H1 (cell line): Measurements from ENCODE around the gene LYZL4. TPM values are rescaled to one million over a fixed set of nuclear protein-coding genes. Genes with fewer than 3 reads are reported as not detected.

ENCODE experiments used
- CTCF ChIA-PET: fragments of 300-600 bp; sonication (Branson Sonifier 250); formaldehyde crosslinking; loops from one replicate; lab custom pipeline; 2021; ENCODE audit not compliant: partially characterized antibody; lab: Charles Lee
- POLR2A ChIA-PET: fragments of 300-600 bp; sonication (Branson Sonifier 250); formaldehyde crosslinking; loops from one replicate; lab custom pipeline; 2021; ENCODE audit warnings: inconsistent platforms; ENCODE audit not compliant: partially characterized antibody; lab: Charles Lee
- DNase-seq, 2 experiments: peaks; one replicate each; pipeline versions ENCODE4 v3.0.0 to v3.0.0-alpha.2; 2010 to 2022; ENCODE audit warnings: low spot score in 2 of 2, low read depth in 1 of 2, mixed read lengths in 1 of 2
- FAIRE-seq: peaks from 2 replicates; lab custom pipeline; 2011; peaks lifted over from hg19 to GRCh38; lab: Jason Lieb, UNC
- H2AFZ ChIP-seq: 2 replicates; pipeline ENCODE4 v1.8.1; 2012; ENCODE audit warnings: low read length, inconsistent platforms
- H2AK5ac ChIP-seq: 2 replicates; pipeline ENCODE4 v1.6.1; 2013; ENCODE audit warnings: low read depth, low read length
- H2BK120ac ChIP-seq: replicated peaks from 2 replicates; pipeline ENCODE3; 2013; ENCODE audit warnings: low read depth, low read length, inconsistent platforms
- H2BK12ac ChIP-seq: 2 replicates; pipeline ENCODE4 v1.6.1; 2013; ENCODE audit warnings: low read depth, low read length
- H2BK15ac ChIP-seq: 2 replicates; pipeline ENCODE4 v1.6.1; 2013; ENCODE audit warnings: low read length
- H2BK20ac ChIP-seq: 2 replicates; pipeline ENCODE4 v1.6.1; 2013; ENCODE audit warnings: low read length
- H2BK5ac ChIP-seq: 2 replicates; pipeline ENCODE4 v1.6.1; 2013; ENCODE audit warnings: low read depth, low read length
- H3K14ac ChIP-seq: 2 replicates; pipeline ENCODE4 v1.6.1; 2013; ENCODE audit warnings: inconsistent platforms; ENCODE audit not compliant: insufficient read length
- H3K18ac ChIP-seq: 2 replicates; pipeline ENCODE4 v1.6.1; 2013; ENCODE audit warnings: low read length; ENCODE audit errors: extremely low read depth
- H3K23ac ChIP-seq: 2 replicates; pipeline ENCODE4 v1.6.1; 2013; ENCODE audit warnings: inconsistent platforms; ENCODE audit not compliant: insufficient read length
- H3K23me2 ChIP-seq: 2 replicates; pipeline ENCODE4 v1.6.1; 2013; ENCODE audit warnings: low read depth, low read length
- H3K27ac ChIP-seq: 2 replicates; pipeline ENCODE4 v1.6.1; 2011; ENCODE audit warnings: low read depth, low read length, inconsistent platforms
- H3K27me3 ChIP-seq, 4 experiments: replicated peaks in 1 of 4; 1 replicate in 1 of 4; 2 replicates in 3 of 4; pipeline versions ENCODE4 v1.6.1 to v1.8.1; 2011 to 2013; ENCODE audit warnings: low read length in 3 of 4, mild to moderate bottlenecking in 3 of 4, inconsistent platforms in 2 of 4, mixed read lengths in 2 of 4, moderate library complexity in 1 of 4; ENCODE audit not compliant: control insufficient read depth in 3 of 4, insufficient read depth in 3 of 4; ENCODE audit errors: extremely low read depth in 1 of 4
- H3K36me3 ChIP-seq, 4 experiments: 2 replicates each; pipeline versions ENCODE4 v1.6.1 to v1.8.1; 2011 to 2013; ENCODE audit warnings: mild to moderate bottlenecking in 4 of 4, low read length in 3 of 4, moderate library complexity in 2 of 4, control low read depth in 1 of 4, inconsistent platforms in 1 of 4; ENCODE audit not compliant: insufficient read depth in 4 of 4, control insufficient read depth in 2 of 4
- H3K4ac ChIP-seq: replicated peaks from 2 replicates; pipeline ENCODE3; 2013; ENCODE audit warnings: low read length, low read depth, mixed read lengths, inconsistent platforms; ENCODE audit not compliant: insufficient read length
- H3K4me1 ChIP-seq, 4 experiments: replicated peaks in 1 of 4; 1 replicate in 1 of 4; 2 replicates in 3 of 4; pipeline versions ENCODE4 v1.6.1 to v1.8.1; 2011 to 2013; ENCODE audit warnings: low read length in 3 of 4, inconsistent platforms in 2 of 4, mixed read lengths in 1 of 4; ENCODE audit not compliant: insufficient read depth in 4 of 4, control insufficient read depth in 3 of 4
- H3K4me2 ChIP-seq, 2 experiments: 2 replicates each; pipeline versions ENCODE4 v1.6.1 to v1.8.1; 2011 to 2013; ENCODE audit warnings: low read depth in 2 of 2, low read length in 2 of 2, control low read depth in 1 of 2, inconsistent platforms in 1 of 2, mild to moderate bottlenecking in 1 of 2; ENCODE audit not compliant: insufficient read depth in 1 of 2
- H3K4me3 ChIP-seq, 4 experiments: fragments of 200-600, 300-600 bp in 1 of 4; sonication (generic), shearing (Covaris generic), sonication (Bioruptor Twin) in 1 of 4; 2 replicates each; pipeline versions ENCODE4 v1.5.1 to v1.8.1; 2011 to 2016; ENCODE audit warnings: low read length in 4 of 4, low read depth in 3 of 4, control low read depth in 2 of 4, inconsistent platforms in 2 of 4, mild to moderate bottlenecking in 2 of 4, mixed read lengths in 1 of 4, moderate library complexity in 1 of 4; ENCODE audit not compliant: insufficient read depth in 2 of 4; ENCODE audit errors: extremely low read depth in 1 of 4
- H3K56ac ChIP-seq: replicated peaks from 2 replicates; pipeline ENCODE3; 2013; ENCODE audit warnings: low read depth, mild to moderate bottlenecking, mixed read lengths, low read length, inconsistent platforms; ENCODE audit not compliant: insufficient read length
- H3K79me1 ChIP-seq: 2 replicates; pipeline ENCODE4 v1.6.1; 2013; ENCODE audit warnings: low read depth, low read length, control low read depth
- H3K79me2 ChIP-seq, 2 experiments: 2 replicates each; pipeline versions ENCODE4 v1.6.1 to v1.8.1; 2012 to 2013; ENCODE audit warnings: low read length in 2 of 2, mild to moderate bottlenecking in 2 of 2, inconsistent platforms in 1 of 2; ENCODE audit not compliant: insufficient read depth in 2 of 2, control insufficient read depth in 1 of 2
- H3K9ac ChIP-seq, 4 experiments: replicated peaks in 1 of 4; 1 replicate in 1 of 4; 2 replicates in 3 of 4; pipeline versions ENCODE4 v1.6.1 to v1.8.1; 2011 to 2013; ENCODE audit warnings: low read depth in 3 of 4, low read length in 3 of 4, control low read depth in 2 of 4, mild to moderate bottlenecking in 2 of 4, moderate library complexity in 2 of 4, inconsistent platforms in 1 of 4; ENCODE audit errors: extremely low read depth in 1 of 4
- H3K9me3 ChIP-seq, 2 experiments: 2 replicates each; pipeline versions ENCODE4 v1.6.1 to v1.8.1; 2012 to 2013; ENCODE audit warnings: mild to moderate bottlenecking in 2 of 2, moderate library complexity in 2 of 2, control low read depth in 1 of 2, inconsistent platforms in 1 of 2, low read depth in 1 of 2, low read length in 1 of 2, mixed read lengths in 1 of 2; ENCODE audit not compliant: insufficient read depth in 2 of 2
- H4K20me1 ChIP-seq, 2 experiments: replicated peaks in 1 of 2; 2 replicates each; pipeline versions ENCODE3 to v1.8.1; 2011 to 2013; ENCODE audit warnings: inconsistent platforms in 2 of 2, low read length in 2 of 2, mild to moderate bottlenecking in 1 of 2; ENCODE audit not compliant: insufficient read depth in 2 of 2, control insufficient read depth in 1 of 2
- H4K5ac ChIP-seq: 2 replicates; pipeline ENCODE4 v1.6.1; 2013; ENCODE audit warnings: low read length, low read depth, mixed read lengths, inconsistent platforms; ENCODE audit not compliant: insufficient read length
- H4K8ac ChIP-seq: 2 replicates; pipeline ENCODE4 v1.8.0; 2013; ENCODE audit warnings: mild to moderate bottlenecking, moderate library complexity, low read length, inconsistent platforms; ENCODE audit not compliant: insufficient read depth; ENCODE audit errors: extremely low read depth
- H4K91ac ChIP-seq: replicated peaks from 2 replicates; pipeline ENCODE3; 2013; ENCODE audit warnings: low read length, mixed read lengths, inconsistent platforms; ENCODE audit not compliant: insufficient read length
- FOSL1 ChIP-seq: IDR thresholded peaks from 2 replicates; pipeline ENCODE4 v1.6.1; 2011; ENCODE audit warnings: mild to moderate bottlenecking, low read depth, low read length, moderate library complexity; ENCODE audit not compliant: insufficient read depth
- KDM4A ChIP-seq: IDR thresholded peaks from one replicate; pipeline ENCODE4 v1.7.1; 2012; ENCODE audit warnings: low read depth, mild to moderate bottlenecking, moderate library complexity, low read length, inconsistent platforms; ENCODE audit not compliant: severe bottlenecking
- SP1 ChIP-seq: IDR thresholded peaks from 2 replicates; pipeline ENCODE4 v1.6.1; 2011; ENCODE audit warnings: low read depth, low read length
- SP4 ChIP-seq: IDR thresholded peaks from 2 replicates; pipeline ENCODE4 v1.6.1; 2012; ENCODE audit warnings: low read length, inconsistent platforms
- WGBS, 2 experiments: shearing (Covaris generic) in 1 of 2; methylation state at CpG; one replicate each; pipeline versions ENCODE4 v1.1.6 to v1.1.7; 2013 to 2015; ENCODE audit warnings: low lambda C conversion rate in 2 of 2, mixed read lengths in 2 of 2, inconsistent platforms in 1 of 2, low coverage in 1 of 2, missing lambda C conversion rate in 1 of 2; ENCODE audit not compliant: insufficient replicate concordance in 2 of 2, insufficient coverage in 1 of 2, insufficient read length in 1 of 2; ENCODE audit errors: extremely low coverage in 1 of 2, missing lambda C conversion rate in 1 of 2; 5-methylcytosine and 5-hydroxymethylcytosine counted together
- polyA plus RNA-seq, 7 experiments: library from polyadenylated mRNA; depleted of rRNA in 3 of 7; stranded (reverse) in 5 of 7; unstranded in 2 of 7; fragments of >200 nt in 5 of 7; fragments of 200-250 nt in 2 of 7; gene quantifications; 1 replicate in 5 of 7; 2 replicates in 1 of 7; 4 replicates in 1 of 7; pipeline versions ENCODE4 v1.2.1 to v1.2.3, GENCODE V29; 2011 to 2013; ENCODE audit warnings: missing spikeins in 2 of 7, mixed read lengths in 2 of 7
- total RNA-seq: library from RNA; stranded (reverse); fragmentation: NEBNext Ultra II Directional; extraction: Animal tissue kit (Norgen Biotek cat#: 25700); gene quantifications from 2 replicates; pipeline ENCODE4 v1.2.1, GENCODE V29; 2021

LYZL4 gene
- total and polyA plus RNA-seq, 2 of the 8 experiments (the other 6 are each of a cell fraction or from before 2014, with no cell fraction given) = not detected

GRCh38 chr3:42403737-42404136, 6.7 kb downstream of the LYZL4 start:
- no peak overlapping the region for H3K14ac ChIP-seq
- H3K9me3 ChIP-seq = no peaks in the 10 kb centered on the region
- H3K9ac ChIP-seq = no peak overlapping the region
- no peak overlapping the region for H3K4me3 ChIP-seq
- H3K4me1 ChIP-seq = no peaks in the 10 kb centered on the region
- no peaks in the 10 kb centered on the region for H3K79me2 ChIP-seq
- ChIA-PET POLR2A (no interaction called here), CTCF (interaction anchor here (0.7 to 1.5 kb wide), 3 partner anchors 14 to 156 kb away, joined by 3 to 4 read pairs (median 3); no protein-coding TSS in a partner anchor)
- H4K8ac ChIP-seq = no peak overlapping the region
- no peak overlapping the region for H2BK5ac ChIP-seq
- H3K23ac ChIP-seq = no peak overlapping the region
- no peak overlapping the region for H2AFZ ChIP-seq
- H2BK12ac ChIP-seq = no peak overlapping the region
- no peaks in the 10 kb centered on the region for H3K27me3 ChIP-seq
- H4K91ac ChIP-seq = no peak overlapping the region
- TF ChIP-seq FOSL1 = no peak
- TF ChIP-seq SP4 = no peak
- TF ChIP-seq SP1 = no peak
- TF ChIP-seq KDM4A = no peak
- no peak overlapping the region for H3K18ac ChIP-seq
- no peak overlapping the region for H3K4me2 ChIP-seq
- H3K79me1 ChIP-seq = no peaks in the 10 kb centered on the region
- H2AK5ac ChIP-seq = no peak overlapping the region
- H3K4ac ChIP-seq = no peak overlapping the region
- no peak overlapping the region for H2BK15ac ChIP-seq
- no peaks in the 10 kb centered on the region for H3K36me3 ChIP-seq
- no peaks in the 10 kb centered on the region for H3K23me2 ChIP-seq
- 92% methylated on average over 3 of the region's 3 CpGs; no CpG with 5 or more reads in 1 of the 2 experiments for WGBS, 2 experiments
- H3K56ac ChIP-seq = no peak overlapping the region
- no peak overlapping the region for H3K27ac ChIP-seq
- DNase-seq (no peak), FAIRE-seq (no peak)
- no peak overlapping the region for H2BK20ac ChIP-seq
- no peak overlapping the region for H2BK120ac ChIP-seq
- H4K5ac ChIP-seq = no peak overlapping the region
- H4K20me1 ChIP-seq = no peaks in the 10 kb centered on the region
